ENCODE measurements around the gene TM9SF1. TPM values are rescaled to one million over a fixed set of nuclear protein-coding genes. Genes with fewer than 3 reads are reported as not detected.

The TM9SF1 gene
- total RNA-seq, 1 donor from 2014 or later = 45.7 TPM

DNA sequence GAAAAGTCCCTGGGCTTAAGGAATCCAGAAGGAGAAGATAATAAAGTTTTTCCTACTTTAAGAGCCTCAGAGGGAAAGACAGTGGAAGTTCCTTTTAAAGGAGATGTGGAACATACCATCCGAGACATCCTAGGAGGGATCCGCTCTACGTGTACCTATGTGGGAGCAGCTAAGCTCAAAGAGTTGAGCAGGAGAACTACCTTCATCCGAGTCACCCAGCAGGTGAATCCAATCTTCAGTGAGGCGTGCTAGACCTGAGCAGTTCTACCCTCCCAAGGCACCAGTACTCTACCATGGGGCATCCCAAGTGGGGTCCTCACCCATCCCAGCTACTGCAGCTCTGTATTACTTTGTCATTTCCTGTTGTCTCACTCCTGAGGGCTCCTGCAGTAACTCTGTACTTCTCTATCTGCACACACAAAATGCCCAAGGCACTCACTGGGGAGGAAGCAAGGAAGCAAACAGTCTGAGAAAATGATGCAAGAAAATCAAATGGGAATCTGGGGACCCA is 43.3 kb upstream of the TM9SF1 start:
- H3K4me1 Mint-ChIP-seq = peaks cover 43% of the 10 kb centered on the region
- no peaks in the 10 kb centered on the region for H3K27me3 Mint-ChIP-seq (ENCODE audit: low read depth)
- no peak overlapping the region for H3K4me3 Mint-ChIP-seq
- no peaks in the 10 kb centered on the region for H3K9me3 Mint-ChIP-seq
- peak overlapping the region; percentile 51 for H3K27ac Mint-ChIP-seq
- TF ChIP-seq, protein P1, sequence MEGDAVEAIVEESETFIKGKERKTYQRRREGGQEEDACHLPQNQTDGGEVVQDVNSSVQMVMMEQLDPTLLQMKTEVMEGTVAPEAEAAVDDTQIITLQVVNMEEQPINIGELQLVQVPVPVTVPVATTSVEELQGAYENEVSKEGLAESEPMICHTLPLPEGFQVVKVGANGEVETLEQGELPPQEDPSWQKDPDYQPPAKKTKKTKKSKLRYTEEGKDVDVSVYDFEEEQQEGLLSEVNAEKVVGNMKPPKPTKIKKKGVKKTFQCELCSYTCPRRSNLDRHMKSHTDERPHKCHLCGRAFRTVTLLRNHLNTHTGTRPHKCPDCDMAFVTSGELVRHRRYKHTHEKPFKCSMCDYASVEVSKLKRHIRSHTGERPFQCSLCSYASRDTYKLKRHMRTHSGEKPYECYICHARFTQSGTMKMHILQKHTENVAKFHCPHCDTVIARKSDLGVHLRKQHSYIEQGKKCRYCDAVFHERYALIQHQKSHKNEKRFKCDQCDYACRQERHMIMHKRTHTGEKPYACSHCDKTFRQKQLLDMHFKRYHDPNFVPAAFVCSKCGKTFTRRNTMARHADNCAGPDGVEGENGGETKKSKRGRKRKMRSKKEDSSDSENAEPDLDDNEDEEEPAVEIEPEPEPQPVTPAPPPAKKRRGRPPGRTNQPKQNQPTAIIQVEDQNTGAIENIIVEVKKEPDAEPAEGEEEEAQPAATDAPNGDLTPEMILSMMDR (IDR thresholded peaks at IDR 0.05; ENCODE audit: unreplicated experiment) = no peak
- DNase-seq (ENCODE audit: low spot score in 2 of 2, unreplicated experiment in 2 of 2) = no peak
- peaks cover 29% of the 10 kb centered on the region for H3K36me3 Mint-ChIP-seq

DNA sequence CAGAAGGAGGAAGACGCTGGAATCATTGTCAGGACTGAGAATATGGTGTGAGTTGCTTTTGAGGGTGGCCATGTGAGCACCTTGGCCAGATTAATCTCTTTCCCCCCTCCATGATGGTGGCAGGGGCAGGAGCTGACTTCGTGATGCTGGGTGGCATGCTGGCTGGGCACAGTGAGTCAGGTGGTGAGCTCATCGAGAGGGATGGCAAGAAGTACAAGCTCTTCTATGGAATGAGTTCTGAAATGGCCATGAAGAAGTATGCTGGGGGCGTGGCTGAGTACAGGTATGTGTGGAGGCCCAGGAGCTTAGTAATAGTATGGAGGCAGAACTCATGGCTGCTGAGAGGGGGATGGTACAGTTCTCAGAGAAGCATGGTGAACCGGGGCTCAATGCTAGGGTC is 42.9 kb upstream of the TM9SF1 start:
- no peak for DNase-seq (ENCODE audit: low spot score in 2 of 2, unreplicated experiment in 2 of 2)
- no peaks in the 10 kb centered on the region for H3K27me3 Mint-ChIP-seq (ENCODE audit: low read depth)
- TF ChIP-seq, protein P1 (IDR thresholded peaks at IDR 0.05; ENCODE audit: unreplicated experiment) = no peak
- H3K27ac Mint-ChIP-seq = peak overlapping the region; percentile 51
- no peaks in the 10 kb centered on the region for H3K9me3 Mint-ChIP-seq
- no peak overlapping the region for H3K4me3 Mint-ChIP-seq
- peaks cover 29% of the 10 kb centered on the region for H3K36me3 Mint-ChIP-seq
- H3K4me1 Mint-ChIP-seq = peaks cover 46% of the 10 kb centered on the region

DNA sequence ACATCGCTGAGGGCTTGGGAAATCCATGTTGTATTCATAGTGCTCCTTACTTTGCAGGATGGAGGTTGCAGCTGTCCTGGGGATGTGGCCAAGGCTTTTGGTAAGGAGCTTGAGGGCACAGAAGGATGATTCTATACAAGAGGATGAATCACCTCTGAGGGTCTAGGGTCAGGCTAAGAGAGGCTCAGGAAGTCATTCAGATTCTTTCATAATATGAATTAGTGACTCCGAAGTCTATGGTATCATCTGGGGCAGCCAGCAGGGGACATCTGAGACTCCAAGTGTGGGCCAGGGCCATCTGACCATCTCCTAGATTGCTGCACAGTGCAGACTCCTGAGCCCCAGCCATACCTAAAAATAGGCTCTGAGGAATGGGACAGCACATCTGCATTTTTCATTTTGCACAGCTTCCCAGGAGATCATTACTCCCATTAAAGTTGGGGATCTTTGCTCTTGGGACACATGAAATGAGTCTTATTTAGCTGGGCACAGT is 42.3 kb upstream of the TM9SF1 start:
- no peak for DNase-seq (ENCODE audit: low spot score in 2 of 2, unreplicated experiment in 2 of 2)
- Mint-ChIP-seq H3K27me3 (ENCODE audit: low read depth) (no peaks in the 10 kb centered on the region), H3K36me3 (peaks cover 29% of the 10 kb centered on the region), H3K4me3 (no peak overlapping the region), H3K4me1 (peaks cover 45% of the 10 kb centered on the region), H3K9me3 (no peaks in the 10 kb centered on the region), H3K27ac (no peak overlapping the region)
- TF ChIP-seq, protein P1 (IDR thresholded peaks at IDR 0.05; ENCODE audit: unreplicated experiment) = no peak

DNA sequence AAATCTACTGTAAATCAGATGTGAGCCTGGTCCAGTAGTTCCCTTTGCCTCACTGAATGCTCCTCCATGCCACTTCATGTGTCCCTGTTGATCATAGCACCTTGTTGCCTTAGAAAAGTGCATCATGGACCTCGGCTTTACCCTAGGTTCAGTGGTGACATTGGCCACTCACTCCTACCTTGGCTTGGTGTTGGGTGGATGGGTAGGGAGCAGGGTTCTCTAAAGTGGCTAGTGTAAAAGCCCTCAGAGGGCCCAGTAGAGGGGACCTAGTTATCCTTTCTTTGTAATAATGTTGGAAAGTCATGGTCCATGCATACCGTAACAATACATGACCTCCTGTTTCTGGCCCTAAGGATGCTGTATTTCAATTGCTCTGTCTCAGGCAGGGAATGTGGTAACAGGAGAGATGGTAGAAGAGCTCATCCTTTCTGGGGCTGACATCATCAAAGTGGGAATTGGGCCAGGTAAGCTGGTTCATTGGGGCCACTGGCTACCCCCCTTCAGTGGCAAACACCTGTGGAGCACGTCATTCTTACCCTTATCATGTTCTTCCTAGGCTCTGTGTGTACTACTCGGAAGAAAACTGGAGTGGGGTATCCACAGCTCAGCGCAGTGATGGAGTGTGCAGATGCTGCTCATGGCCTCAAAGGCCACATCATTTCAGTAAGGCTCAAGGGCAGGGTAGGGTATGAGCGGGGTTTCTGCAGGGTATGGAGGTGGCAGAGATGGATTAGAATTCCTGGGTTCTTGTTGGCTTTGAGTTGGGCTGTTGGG is 41.6 kb upstream of the TM9SF1 start:
- Mint-ChIP-seq H3K27ac (no peak overlapping the region), H3K4me1 (peaks cover 42% of the 10 kb centered on the region), H3K4me3 (no peak overlapping the region), H3K27me3 (ENCODE audit: low read depth) (no peaks in the 10 kb centered on the region), H3K36me3 (peaks cover 29% of the 10 kb centered on the region), H3K9me3 (no peaks in the 10 kb centered on the region)
- DNase-seq (ENCODE audit: low spot score in 2 of 2, unreplicated experiment in 2 of 2) = no peak
- TF ChIP-seq, protein P1 (IDR thresholded peaks at IDR 0.05; ENCODE audit: unreplicated experiment) = no peak

DNA sequence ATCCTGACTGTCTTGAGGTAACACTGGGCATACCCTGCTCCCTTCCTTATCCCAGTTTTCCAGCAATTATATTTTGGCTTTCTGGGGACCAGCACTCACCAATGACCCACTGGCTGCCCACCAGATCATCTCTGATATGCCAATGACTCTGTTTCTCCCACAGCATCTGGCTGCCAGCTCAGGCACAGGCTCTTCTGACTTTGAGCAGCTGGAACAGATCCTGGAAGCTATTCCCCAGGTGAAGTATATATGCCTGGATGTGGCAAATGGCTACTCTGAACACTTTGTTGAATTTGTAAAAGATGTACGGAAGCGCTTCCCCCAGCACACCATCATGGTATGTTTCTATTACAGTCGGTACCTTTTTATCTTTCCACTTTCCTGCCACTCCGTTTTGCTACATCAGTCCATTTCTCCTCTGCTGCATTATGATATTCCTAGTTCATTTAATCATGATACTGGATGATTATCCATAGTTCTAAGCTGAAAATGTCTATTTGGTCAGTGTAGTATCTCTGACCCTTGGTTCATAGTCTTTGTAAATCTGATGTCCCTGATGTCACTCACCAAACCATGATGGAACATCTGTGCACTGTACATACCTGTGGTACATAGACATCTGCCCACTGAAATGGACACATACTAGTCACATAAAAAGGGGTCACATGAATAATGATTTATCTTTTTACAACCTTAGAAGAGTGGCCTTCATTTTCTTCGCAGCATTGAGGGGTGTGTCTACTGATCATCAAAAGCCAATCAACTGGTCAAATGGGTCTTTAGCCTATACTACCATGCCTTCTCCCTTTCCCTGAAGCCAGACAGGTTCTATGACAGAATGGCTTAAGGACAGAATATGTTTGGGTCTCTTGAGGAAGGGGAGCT is 40.8 kb upstream of the TM9SF1 start:
- TF ChIP-seq, protein P1 (IDR thresholded peaks at IDR 0.05; ENCODE audit: unreplicated experiment) = no peak
- DNase-seq (ENCODE audit: low spot score in 2 of 2, unreplicated experiment in 2 of 2) = no peak
- no peaks in the 10 kb centered on the region for H3K9me3 Mint-ChIP-seq
- H3K36me3 Mint-ChIP-seq = peaks cover 29% of the 10 kb centered on the region
- H3K4me1 Mint-ChIP-seq = peaks cover 46% of the 10 kb centered on the region
- H3K27me3 Mint-ChIP-seq (ENCODE audit: low read depth) = no peaks in the 10 kb centered on the region
- H3K4me3 Mint-ChIP-seq = no peak overlapping the region
- H3K27ac Mint-ChIP-seq = no peak overlapping the region

Measured in mesothelial cell of epicardium (in vitro differentiated cells).